Measurements from ENCODE around the gene AEBP1.

AEBP1 gene

DNA sequence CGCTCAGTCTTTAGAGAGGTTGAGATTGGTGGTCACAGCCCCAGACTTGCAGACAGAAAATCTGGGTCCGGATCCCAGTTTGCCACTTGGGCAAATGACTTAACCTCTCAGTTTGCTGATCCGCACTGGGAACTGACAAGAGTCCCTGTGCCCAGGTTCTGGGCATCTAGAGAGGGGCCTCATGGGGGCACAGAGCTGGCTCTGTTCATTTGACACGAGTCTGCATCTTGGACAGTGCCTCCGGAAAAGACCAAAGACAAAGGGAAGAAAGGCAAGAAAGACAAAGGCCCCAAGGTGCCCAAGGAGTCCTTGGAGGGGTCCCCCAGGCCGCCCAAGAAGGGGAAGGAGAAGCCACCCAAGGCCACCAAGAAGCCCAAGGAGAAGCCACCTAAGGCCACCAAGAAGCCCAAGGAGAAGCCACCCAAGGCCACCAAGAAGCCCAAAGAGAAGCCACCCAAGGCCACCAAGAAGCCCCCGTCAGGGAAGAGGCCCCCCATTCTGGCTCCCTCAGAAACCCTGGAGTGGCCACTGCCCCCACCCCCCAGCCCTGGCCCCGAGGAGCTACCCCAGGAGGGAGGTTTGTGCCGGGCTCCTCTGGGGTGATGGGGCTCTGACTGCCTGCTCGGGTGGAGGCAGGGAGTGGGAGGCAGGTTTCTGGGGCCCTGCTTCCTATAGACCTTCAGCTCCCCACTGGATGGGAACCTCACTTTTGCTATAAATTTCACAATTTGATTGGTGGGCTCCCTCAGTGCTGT lies 2.3 kb downstream of the AEBP1 start:
- DNase-seq = no peak

DNA sequence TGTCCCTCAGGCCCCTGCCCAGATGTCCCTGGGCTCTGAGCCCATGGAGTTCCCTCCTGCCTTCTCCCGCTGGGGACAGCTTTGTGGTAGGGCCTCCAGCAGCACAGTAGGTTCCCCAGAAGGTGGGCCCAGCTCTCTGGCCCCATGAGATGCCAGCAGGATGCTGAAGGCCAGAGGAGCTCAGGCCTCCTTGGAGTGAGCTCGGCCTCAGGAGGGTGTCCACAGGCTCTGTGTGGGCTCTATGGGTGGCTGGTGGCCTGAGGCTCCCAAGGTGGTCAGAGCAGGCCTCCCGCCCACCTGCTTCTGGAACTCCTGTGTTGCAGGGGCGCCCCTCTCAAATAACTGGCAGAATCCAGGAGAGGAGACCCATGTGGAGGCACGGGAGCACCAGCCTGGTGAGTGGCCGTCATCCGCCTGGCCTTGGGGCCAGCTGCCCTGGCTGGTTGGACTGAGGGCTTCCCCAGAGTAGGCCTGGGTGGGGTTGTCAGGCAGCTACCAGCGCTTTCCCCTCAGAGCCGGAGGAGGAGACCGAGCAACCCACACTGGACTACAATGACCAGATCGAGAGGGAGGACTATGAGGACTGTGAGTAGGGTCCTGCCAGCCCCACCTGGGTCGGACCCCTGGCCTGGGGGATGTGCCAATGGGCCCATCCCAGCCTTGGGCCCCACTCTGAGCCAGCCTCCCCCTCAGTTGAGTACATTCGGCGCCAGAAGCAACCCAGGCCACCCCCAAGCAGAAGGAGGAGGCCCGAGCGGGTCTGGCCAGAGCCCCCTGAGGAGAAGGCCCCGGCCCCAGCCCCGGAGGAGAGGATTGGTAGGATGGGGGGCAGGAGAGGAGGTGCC lies 3.2 kb downstream of the AEBP1 start:
- no peak for DNase-seq

DNA sequence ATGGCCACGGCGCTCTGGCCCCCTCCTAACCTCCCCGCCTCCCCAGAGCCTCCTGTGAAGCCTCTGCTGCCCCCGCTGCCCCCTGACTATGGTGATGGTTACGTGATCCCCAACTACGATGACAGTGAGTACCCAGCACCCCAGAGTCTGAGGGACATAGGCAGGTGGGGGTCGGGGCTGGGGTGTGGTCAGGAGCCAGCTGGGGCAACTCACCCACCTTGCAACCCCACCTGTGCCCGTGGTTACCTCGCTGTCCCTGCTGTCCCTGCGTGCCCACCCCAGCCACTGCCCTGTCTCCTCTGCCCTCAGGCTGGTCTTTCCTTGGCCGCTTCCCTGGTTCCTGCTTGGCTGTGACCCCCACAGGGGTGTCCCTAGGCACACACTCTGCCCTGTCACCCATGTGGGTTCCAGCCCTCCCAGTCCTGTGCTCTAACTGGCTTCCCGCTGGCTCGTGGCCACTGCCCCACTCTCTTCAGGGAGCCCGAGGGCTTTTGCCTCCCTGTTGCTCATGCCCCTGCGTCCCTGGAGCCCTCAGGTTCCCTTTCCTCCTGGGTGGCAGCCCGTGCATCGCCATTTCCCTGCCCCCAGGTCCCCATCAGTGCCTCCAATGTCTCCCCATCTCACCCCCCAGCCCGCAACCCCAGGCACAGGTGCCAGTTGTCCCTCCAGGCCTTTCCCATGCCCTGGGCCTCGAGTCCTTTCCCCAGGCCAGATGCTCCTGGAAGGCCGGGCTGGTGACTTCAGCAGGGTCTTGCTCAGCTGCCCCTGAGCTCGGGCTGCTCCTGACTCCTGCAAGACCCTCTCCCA lies 4.0 kb downstream of the AEBP1 start:
- DNase-seq = no peak

DNA sequence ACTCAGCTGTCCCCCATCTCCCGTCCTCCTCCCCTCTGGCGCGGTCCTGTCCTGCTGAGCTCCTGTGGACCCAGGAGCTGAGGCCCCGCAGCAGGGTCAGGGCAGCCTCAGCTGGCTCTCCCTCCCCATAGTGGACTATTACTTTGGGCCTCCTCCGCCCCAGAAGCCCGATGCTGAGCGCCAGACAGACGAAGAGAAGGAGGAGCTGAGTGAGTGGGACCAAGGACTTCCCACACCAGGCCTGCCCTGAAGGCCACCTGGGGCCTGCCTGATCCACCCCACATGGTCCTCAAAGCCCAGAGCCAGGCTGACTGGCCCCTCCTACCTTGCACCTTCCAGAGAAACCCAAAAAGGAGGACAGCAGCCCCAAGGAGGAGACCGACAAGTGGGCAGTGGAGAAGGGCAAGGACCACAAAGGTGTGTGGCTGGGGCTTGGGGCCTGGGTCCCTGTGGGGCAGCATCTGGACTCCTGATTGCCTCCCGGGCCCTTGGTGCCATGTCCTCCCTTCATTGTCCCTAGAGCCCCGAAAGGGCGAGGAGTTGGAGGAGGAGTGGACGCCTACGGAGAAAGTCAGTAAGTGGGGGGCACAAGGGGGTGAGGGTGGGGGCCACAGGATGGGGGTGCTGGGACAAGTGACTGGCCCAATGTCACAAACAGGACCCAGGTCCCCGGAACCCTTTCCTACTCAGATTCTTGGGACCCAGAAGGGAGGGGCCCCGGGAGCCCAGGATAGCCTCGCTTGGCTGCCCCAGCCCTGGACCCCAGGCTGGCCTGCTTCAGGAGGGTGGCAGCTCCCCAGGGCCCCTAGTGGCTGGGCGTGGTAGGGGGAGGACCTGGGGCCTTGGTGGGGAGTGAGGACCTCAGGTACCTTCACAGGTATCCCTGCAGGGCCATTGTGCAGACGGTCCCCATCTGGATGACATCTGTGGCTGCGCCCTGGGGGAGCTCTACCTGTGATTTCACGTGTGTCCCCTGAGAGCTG lies 4.9 kb downstream of the AEBP1 start:
- no peak for DNase-seq

DNA sequence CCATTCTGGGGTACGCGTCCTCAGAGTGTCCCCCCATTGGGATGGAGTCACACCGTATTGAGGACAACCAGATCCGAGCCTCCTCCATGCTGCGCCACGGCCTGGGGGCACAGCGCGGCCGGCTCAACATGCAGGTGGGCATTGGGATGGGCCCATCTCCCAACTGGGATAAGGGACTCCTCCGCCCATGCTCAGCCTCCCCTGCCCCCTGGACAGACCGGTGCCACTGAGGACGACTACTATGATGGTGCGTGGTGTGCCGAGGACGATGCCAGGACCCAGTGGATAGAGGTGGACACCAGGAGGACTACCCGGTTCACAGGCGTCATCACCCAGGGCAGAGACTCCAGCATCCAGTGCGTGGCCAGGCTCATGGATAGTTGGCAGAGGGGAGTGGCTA lies 5.8 kb downstream of the AEBP1 start:
- no peak for DNase-seq

DNA sequence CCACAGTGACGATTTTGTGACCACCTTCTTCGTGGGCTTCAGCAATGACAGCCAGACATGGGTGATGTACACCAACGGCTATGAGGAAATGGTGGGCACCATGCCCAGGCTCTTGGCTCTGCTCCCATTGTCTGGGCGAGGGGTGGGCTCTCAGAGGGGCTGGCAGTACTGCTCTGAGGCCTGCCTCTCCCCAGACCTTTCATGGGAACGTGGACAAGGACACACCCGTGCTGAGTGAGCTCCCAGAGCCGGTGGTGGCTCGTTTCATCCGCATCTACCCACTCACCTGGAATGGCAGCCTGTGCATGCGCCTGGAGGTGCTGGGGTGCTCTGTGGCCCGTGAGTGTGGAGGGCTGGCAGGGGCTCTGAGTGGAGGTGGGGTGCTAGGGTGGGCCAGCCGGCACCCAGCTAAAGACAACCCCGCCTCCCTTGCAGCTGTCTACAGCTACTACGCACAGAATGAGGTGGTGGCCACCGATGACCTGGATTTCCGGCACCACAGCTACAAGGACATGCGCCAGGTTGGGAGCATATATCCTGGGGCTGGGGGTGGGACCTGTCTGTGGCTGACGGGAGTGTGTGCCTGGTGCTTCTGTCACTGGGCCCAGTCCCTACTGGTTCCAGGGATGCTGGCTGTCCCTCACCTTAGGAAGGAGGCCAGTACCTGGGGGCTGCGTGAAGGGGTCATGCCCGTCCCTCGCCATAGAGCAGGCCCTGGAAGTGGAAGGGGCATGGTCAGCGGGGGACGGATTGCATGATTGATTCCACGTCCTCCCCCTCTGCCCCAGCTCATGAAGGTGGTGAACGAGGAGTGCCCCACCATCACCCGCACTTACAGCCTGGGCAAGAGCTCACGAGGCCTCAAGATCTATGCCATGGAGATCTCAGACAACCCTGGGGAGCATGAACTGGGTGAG lies 6.8 kb downstream of the AEBP1 start:
- DNase-seq = no peak

DNA sequence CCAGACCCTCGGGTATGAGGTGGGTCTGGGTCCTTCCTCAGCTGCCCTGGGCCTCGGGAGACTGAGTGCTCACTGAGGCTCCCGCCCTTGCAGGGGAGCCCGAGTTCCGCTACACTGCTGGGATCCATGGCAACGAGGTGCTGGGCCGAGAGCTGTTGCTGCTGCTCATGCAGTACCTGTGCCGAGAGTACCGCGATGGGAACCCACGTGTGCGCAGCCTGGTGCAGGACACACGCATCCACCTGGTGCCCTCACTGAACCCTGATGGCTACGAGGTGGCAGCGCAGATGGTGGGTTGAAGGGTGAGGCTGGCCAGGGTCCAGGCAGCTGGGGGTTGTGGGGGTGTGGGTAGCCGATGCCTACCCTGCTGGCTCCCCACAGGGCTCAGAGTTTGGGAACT lies 7.6 kb downstream of the AEBP1 start:
- DNase-seq = no peak

DNA sequence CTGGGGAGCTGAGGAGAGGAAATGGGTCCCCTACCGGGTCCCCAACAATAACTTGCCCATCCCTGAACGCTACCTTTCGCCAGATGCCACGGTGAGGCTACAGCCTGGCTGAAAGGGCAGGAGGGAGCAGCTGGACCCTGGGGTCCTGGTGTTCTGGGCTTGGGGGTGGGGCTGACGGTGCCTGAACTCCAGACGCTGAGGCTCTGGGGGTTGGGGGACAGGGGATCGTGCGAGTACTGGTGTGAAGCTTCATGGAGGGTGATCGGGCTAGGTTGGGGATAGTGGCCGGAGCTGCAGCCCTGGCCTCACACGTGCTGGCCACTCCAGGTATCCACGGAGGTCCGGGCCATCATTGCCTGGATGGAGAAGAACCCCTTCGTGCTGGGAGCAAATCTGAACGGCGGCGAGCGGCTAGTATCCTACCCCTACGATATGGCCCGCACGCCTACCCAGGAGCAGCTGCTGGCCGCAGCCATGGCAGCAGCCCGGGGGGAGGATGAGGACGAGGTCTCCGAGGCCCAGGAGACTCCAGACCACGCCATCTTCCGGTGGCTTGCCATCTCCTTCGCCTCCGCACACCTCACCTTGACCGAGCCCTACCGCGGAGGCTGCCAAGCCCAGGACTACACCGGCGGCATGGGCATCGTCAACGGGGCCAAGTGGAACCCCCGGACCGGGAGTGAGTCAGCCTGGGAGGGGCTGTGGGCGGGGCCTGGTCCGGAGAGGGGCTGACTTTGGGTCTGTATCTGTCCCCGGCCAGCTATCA lies 8.3 kb downstream of the AEBP1 start:
- DNase-seq = no peak

DNA sequence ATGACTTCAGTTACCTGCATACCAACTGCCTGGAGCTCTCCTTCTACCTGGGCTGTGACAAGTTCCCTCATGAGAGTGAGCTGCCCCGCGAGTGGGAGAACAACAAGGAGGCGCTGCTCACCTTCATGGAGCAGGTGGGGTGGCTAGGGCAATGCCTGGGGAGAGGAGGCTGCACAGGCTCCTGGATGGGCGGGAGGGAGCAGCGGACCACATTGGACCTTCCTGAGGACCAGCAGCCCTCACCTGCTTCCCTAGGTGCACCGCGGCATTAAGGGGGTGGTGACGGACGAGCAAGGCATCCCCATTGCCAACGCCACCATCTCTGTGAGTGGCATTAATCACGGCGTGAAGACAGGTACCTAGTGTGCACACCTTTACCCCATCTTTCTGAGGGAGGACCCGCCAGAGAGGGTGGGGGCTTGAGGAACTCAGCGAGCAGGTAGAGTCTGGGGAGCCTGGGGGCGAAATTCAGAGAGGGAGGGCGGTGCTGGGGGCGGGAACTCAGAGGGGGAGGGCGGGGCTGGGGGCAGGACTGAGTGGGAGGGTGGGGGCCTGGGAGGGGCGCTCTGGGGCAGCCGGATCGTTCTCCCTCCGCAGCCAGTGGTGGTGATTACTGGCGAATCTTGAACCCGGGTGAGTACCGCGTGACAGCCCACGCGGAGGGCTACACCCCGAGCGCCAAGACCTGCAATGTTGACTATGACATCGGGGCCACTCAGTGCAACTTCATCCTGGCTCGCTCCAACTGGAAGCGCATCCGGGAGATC lies 9.0 kb downstream of the AEBP1 start:
- DNase-seq = no peak

DNA sequence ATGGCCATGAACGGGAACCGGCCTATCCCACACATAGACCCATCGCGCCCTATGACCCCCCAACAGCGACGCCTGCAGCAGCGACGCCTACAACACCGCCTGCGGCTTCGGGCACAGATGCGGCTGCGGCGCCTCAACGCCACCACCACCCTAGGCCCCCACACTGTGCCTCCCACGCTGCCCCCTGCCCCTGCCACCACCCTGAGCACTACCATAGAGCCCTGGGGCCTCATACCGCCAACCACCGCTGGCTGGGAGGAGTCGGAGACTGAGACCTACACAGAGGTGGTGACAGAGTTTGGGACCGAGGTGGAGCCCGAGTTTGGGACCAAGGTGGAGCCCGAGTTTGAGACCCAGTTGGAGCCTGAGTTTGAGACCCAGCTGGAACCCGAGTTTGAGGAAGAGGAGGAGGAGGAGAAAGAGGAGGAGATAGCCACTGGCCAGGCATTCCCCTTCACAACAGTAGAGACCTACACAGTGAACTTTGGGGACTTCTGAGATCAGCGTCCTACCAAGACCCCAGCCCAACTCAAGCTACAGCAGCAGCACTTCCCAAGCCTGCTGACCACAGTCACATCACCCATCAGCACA lies 9.7 kb downstream of the AEBP1 start:
- no peak for DNase-seq

DNA sequence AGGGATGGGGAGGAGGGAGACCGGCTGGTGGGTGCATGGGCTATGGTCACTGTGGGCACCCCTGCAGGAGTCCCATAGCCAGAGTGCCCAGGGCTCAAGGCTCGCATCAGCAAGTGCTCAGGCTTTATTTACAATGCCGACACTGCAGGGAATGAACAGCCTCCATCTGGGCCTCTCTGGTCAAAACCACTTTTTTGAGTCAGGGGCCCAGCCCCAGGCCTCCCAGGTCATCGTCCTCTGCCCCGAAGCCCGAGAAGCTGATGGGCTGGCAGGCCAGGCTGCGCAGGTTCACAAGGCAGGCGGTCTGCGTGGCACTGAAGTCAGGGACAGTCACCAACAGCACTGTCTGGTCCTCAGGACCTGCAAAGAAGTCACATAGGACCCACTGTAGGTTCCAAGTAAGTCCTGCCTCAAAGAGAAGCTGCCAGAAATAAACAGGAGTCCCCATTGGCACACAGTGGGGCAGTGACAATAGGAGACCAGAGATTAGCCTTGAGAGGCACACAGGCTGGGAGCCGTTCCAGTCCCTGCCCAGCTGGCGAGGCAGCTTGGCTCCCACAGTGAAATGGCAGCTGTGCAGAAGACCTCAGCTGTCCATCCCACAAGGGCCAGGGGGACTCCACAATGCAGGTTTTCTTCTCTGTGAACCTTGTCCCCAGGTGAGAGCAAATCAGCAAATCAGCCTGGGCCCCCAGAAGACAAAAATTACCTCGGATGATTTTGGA lies 10.6 kb downstream of the AEBP1 start:
- no peak for DNase-seq

DNA sequence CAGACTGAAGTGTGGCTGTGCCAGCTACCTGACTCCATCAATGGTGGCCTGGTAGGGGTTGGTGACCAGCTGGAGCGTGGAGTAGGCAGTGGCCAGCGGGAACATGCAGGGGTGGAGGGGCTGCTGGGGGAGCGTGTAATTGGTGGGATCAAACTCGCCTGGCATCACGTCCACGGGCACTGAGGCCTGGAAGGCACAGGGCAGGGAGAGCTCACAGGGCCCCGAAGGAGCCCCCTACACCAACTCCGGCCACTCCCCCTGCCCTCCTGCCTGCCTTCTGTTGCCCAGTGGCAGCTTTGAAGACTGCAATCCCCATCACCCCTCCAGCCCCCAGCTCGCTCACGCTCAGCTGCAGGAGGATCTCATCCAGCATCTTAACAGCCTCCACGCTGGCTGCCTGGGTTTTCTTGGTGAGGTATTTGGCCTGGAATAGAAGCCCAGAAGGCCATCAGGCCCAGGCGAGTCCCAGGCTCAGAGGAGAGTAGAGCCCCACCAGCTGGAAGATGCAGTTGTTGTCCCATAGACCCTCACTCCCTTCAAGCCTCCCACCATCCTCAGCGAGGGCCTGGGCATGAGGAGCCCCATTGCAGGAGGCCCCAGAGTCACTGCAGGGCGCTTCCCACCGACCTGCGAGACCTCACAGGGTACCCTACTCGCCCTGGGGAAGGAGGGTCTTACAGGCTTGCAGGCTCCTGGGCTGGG lies 12.1 kb downstream of the AEBP1 start:
- no peak for DNase-seq

DNA sequence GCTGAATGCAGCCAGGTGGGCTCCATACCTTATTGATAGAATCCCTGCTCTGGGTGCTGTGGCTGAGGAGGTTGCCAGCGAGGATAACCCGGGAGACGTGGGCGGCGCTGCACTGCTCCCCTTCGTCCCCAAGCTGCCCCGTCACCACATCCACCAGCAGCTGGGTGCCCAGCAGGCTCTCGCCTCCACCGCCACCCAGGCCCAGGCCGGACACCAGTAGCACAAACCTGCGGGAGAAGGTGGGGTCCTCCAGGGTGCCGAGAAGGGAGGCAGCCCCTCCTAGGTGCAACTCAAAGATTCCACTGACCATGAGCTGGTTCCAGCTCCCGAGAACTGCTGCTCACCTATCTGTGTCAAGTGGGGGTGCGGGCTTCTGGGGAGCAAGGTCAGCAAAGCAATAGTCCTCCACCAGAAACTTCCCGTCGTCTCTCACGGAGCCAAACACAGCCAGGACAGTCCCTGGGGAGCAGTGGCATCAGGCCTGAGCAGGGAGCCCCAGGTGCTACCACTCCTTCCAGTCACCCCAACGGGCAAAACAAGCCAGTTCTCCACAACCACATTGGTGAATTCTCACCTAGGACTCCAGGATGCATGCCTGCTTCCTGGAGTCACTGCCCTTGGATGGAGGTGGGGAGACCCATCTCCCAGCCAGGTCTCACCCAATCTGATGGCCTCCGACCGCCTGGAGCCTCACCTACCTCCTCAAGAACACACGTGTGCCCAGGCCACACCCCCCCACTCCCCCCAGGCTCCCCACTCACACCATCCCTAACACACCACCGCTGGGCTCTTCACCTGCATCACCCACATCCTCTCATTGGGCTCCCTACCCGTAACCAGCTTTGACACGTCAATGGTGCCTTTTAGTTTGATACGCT lies 12.9 kb downstream of the AEBP1 start:
- DNase-seq = no peak

DNA sequence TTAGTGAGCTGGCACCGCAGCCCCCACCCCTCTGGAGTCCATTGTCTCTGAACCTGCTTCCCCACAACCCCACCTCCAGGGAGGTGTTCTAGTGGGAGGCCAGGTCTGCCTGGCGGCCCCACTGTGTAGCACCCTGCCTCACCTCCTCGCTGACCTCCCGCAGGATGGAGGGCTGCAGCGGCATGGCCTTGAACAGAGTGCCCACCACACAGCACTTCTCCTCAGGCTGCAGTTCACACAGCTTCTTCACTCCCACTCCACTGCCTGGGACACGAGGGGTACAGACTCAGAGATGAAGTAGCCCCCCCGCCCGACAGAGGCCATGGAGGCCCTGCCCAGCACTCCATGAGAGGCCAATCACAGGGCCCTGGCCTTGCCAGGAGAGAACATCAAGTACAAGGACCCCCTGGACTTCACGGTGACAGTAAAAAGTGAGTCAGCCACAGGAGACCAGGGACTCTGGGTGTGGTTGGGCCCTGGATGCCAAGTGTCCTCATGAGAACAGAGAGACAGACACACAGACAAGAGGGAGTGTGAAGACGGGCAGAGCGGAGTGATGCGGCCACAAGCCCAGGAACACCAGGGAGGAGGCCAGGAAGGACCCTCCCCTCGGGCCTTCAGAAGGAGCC lies 13.8 kb downstream of the AEBP1 start:
- DNase-seq = no peak

DNA sequence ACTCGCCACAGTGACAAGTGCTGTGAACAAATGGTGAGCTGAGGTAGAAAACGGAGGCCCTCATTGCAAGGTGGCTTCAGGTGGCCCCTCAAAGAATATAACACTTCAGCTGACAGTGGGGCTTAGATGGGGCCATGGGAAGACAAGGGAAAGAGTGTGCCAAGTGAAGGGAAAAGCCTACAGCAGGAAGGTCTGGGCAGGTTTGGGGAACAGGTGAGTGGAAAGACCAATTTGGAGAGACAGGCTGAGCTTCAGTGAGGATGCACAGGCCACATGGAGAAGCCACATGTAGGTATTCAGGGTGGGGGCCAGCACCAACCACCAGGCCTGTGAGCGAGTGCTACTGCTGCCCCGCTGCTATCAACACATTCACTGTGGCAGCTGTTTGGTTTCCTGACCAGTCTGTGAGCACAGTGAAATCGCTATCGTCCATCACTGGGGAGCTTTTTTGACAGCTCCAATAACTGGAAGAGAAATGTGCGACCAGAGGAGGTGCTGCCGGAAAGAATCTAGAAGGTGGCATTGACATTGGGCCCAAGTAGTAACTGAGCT lies 15.8 kb downstream of the AEBP1 start:
- no peak for DNase-seq

DNA sequence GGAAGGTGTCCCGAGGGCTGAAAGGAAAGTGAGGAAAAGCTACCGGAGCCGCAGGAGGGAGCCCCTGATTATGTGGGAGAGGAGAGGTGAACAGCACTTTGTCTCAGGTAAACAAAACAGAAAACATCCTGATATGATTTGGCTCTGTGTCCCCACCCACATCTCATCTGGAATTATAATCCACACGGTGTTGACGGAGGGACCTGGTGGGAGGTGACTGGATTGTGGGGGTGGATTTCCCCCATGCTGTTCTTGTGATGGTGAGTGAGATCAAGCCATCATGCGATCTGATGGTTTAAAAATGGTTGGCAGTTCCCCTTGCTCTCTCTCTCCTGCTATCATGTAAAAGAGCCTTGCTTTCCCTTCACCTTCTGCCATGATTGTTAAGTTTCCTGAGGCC lies 16.2 kb downstream of the AEBP1 start:
- no peak for DNase-seq

All from GOT3 (cell line).